CD4-positive, alpha-beta T cell treated with Interleukin-4 for 1 hour (primary cell): Measurements from ENCODE around the gene LEMD2.

ENCODE experiments used
- DNase-seq, 2 donors: peaks; one replicate each; pipeline ENCODE4 v3.0.0-alpha.2; 2020 to 2022

Gene LEMD2

DNA sequence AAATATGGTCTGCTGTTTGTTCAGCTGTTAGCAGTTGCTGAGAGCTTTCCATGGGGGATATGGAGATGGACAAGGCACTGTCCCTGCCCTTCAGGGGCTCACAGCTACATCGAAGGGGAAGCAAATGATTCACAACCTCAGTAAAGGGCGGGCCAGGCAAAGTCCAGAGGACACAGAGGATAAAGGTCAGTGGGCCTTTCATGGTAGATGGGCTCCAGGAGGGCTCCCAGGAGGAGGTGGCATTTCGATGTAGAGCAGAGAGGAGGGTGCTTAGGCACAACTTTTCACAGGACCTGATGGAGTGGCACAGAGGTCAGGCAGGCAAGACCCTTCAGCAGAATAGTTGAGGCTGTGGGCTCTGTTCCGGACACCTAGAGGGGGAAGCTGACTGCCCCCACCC is 30.1 kb upstream of the LEMD2 start:
- no peak for DNase-seq

DNA sequence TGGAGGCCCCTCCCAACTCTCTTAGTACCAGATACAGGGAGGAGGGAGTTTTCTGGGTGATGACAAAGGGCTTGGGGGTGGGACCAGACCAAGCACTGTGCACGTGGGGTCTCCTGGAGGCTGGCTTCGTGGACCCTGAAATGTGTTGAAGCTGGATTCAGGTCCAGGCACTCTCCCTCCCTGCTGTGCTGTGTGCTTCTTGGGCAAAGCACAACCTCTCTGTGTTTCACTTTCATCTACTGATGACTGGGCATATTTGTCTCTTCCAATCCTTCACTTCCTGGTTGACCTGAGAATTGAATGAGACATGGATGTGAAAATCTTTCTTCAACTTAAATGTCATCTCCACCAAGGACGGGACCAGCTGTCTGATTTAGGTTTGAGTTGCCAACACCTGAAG is 29.4 kb upstream of the LEMD2 start:
- no peak for DNase-seq

DNA sequence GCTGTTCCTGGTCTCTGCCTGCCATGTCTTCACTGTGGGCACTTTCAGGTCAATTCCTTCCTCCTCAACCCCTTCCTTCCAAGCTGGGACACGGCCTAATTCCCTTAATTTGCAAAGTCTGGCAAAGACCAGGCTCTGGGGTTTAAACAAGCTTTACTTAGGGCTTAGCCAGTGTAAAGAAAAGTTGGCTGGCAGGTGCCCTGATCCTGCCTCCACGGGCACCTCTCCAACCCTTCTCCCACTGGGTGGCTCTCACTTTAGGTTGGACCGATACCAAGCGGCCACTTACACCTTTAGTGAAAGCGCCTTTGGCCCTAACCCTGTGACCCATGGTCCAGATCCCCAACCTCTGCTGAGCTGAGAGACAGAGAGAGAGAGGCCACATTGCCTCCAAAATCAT is 28.6 kb upstream of the LEMD2 start:
- DNase-seq = no peak

DNA sequence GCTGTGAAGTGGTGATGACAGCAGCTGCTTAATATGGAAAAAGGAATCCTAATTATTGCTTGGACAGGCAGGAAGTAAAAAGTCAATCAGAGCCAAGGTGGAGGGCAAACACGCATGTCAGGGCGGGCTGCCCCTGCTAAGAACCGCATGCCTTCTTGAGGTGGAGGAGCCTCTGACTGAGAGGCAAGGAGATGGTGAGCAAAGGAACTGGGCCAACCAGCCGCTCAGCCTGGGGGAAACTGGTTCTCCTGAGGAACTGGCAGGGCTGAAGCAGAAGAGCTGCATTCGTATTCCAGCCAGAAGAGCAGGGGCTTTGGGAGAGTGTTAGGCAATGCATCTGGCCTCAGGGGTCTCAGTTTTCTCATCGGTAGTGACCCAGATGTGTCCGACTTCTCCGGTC is 28.0 kb upstream of the LEMD2 start:
- DNase-seq = no peak

DNA sequence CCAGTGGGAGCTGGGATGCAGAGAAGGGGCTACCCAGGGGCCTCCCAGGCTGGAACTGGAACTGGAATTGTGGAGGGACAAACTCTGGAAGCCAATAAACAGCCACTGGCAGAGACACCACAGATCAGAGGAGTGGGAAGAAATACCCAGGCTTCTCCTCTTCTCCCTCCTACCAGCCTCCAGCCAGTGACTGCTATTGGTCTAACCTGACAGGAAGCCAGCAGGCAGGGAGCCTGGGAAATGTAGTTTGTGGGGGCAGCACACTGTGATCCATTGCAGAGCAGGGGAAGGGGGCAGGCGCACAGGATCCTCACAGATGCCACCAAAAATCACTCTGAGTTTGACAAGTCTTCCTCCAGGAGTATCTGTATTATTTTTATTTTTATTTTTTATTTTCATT is 26.9 kb upstream of the LEMD2 start:
- peak in 1 of 2 donors; percentile 13 for DNase-seq

- no peak for DNase-seq
Measured at GRCh38 chr6:33813990-33814985, 25.4 kb upstream of the LEMD2 start.

GRCh38 chr6:33813246-33813904 is 24.4 kb upstream of the LEMD2 start:
- DNase-seq = no peak

DNA sequence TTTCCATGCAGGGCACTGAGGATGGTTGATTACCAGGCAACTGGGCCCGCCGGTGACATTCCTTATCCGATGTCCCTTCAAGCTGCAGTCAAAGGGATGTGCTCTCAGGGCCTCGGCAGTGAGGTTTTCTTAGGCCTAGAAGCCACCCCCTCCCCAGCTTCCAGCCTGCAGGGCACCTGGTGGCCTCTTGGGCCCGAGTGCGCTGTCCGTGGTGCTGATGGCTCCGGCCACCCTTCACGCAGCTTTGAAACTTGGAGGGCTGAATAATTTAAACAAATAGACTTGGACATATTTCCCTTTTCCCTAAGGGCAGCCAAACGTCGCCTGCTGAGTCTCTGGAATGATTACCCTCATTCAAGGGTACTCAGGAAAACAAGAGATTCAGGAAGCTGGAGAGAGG is 23.7 kb upstream of the LEMD2 start:
- DNase-seq = peak in 1 of 2 donors; percentile 19

GRCh38 chr6:33809594-33809993 is 20.7 kb upstream of the LEMD2 start:
- DNase-seq = no peak

GRCh38 chr6:33808641-33809180 is 19.8 kb upstream of the LEMD2 start:
- no peak for DNase-seq

DNA sequence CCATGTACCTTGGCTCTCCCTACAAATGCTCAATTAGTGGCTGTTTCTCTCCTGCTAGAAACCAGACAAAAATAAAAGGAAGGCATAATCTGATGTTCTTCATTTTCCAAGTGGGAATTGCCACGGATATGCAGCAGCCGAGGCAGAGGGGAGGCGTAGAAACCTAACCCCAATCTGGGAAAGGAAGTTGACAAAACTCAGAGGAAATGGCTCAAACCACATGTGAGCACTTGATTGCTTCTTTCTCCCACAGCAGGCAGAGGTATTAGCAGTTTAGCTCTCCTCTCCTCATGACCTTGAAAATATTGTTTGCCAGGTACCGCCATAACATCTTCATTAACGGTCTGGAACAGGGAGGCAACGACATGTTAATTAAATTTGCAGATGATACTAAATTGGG is 18.7 kb upstream of the LEMD2 start:
- DNase-seq = no peak

DNA sequence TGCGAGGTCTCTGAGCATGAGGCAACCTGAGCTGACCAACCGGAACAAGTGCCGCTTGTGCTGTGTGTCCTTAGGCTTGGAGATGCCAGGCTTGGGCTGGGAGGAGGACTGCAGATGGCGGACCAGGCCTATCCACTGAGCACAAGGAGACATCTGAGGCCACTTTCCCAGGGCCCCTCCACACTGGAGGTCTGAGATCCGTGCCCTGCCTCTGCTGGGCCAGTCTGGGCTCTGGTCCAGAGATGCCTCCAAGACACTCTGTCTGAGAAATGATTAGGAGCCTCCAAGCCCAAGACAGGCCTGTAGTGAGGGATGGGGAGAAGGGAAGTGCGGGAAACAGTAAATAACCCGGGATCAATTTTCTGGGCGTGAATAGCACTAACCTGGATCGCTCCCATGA is 17.9 kb upstream of the LEMD2 start:
- no peak for DNase-seq

- no peak for DNase-seq
Measured at GRCh38 chr6:33803571-33804053, 14.7 kb upstream of the LEMD2 start, which contains the start of gene MLN. TSS of gene MLN (minus strand) at chr6:33804003. CDS start at chr6:33801163, 2,840 bp downstream.

- no peak for DNase-seq
Measured at GRCh38 chr6:33802186-33802958, 13.4 kb upstream of the LEMD2 start.

DNA sequence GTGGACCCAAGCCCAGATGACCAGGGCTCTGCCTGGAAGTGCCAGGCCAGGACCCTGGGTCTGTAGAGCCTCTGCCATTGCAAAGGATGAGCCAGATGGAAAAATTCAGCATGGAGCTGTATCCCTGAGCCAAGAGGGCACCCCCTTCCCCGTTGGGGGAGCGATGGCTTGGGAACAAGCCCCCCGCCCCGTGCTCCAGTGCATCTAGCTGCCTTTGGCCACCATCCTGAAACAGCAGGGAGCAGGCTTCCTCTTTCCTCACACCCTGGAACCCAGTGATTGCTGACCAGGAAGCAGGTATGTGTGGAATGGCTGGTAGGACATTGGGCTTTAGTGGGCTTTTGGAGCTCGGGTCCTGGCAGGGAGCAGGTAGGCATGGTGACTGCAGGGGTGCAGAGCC is 12.7 kb upstream of the LEMD2 start:
- no peak for DNase-seq

DNA sequence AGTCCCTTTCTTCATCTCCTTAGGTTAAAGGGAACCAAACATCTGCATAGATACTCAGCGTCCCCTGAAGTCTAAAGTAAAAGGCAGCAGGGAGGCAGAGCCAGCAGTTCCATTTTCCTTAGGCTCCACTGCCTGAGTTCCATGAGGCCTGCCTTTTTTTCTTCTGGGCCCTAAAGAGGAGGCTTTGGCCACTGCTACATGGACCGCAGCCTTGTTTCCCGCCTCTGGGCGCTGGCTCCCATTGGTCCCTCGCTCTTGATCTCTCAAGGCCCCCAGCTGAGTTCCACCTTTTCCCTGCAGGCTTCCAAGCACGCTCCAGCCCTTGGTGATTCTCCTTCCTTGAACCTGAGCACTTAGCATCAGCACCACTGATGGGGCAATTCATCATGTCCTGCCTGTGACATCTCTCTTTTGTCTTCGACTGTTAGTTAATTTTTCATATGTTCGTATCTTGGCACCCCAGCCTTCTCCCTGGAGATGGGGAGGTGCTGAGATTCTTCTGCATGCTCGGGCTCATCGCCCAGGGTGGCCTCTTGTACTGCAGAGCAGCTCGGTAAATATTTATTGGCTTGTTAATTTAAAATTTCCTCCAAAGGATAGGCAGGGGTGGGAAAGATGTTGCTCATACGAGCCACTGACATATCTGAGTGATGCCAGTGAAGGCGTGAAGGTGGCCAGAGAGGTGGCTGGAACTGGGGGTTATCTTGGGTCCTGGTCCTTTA is 11.5 kb upstream of the LEMD2 start:
- no peak for DNase-seq

GRCh38 chr6:33799454-33800113 is 10.7 kb upstream of the LEMD2 start:
- DNase-seq = no peak

GRCh38 chr6:33798343-33798848 is 9.5 kb upstream of the LEMD2 start:
- no peak for DNase-seq

GRCh38 chr6:33797626-33798342 is 8.9 kb upstream of the LEMD2 start:
- DNase-seq = no peak

DNA sequence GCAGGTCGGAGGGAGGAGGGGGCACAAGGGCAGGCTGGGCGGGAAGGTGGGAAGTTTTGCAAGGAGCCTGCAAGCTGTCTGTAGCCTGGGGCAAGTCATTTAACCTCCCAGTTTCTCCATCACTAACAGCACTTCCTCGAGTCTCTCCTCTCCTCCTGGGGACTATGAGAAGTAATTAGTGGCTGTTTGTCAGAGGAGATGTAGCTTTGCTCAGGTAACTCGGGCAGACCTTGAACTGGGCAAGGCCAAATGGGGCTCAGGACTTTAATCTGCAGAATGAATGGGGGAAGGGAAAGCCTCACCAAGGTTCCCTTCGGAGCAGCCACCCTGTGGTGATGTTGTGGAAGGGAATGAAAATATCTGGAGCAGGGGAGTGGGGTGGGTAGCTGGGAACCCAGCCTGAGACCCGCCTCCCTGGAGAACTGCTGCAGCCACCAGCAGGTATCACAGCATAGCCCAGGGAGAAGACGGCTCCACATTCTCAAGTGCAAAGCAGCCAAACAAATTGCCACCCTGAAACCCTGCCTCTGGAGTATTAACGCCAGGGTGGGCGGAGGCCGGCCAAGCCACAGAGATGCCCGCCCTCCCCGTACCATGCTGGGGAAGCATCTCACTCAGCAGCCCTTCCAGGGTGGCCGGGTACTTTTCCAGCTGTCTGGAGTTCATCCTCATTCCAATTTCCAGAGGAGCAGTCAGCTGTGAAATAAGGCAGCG is 6.1 kb upstream of the LEMD2 start:
- no peak for DNase-seq
